Peyer's patch (tissue), 4 donors: Measurements from ENCODE around the gene ECHDC3.

Experiments used
- POLR2A ChIP-seq, 2 donors: fragments of 450-650 bp; IDR thresholded peaks; one replicate each; pipeline ENCODE4 v1.5.1; 2017; ENCODE audit warnings: antibody characterized with exemption in 2 of 2, mild to moderate bottlenecking in 2 of 2, moderate library complexity in 2 of 2
- TF ChIP-seq, protein P1 (sequence below), 6 experiments: fragments of 450-650 bp in 4 of 6; fragments of 200-600 bp in 2 of 6; sonication (generic) in 1 of 6; IDR thresholded peaks; one replicate each; pipeline ENCODE4 v1.5.1; 2017 to 2019; ENCODE audit warnings: antibody characterized with exemption in 6 of 6, mild to moderate bottlenecking in 3 of 6, moderate library complexity in 1 of 6

DNA sequence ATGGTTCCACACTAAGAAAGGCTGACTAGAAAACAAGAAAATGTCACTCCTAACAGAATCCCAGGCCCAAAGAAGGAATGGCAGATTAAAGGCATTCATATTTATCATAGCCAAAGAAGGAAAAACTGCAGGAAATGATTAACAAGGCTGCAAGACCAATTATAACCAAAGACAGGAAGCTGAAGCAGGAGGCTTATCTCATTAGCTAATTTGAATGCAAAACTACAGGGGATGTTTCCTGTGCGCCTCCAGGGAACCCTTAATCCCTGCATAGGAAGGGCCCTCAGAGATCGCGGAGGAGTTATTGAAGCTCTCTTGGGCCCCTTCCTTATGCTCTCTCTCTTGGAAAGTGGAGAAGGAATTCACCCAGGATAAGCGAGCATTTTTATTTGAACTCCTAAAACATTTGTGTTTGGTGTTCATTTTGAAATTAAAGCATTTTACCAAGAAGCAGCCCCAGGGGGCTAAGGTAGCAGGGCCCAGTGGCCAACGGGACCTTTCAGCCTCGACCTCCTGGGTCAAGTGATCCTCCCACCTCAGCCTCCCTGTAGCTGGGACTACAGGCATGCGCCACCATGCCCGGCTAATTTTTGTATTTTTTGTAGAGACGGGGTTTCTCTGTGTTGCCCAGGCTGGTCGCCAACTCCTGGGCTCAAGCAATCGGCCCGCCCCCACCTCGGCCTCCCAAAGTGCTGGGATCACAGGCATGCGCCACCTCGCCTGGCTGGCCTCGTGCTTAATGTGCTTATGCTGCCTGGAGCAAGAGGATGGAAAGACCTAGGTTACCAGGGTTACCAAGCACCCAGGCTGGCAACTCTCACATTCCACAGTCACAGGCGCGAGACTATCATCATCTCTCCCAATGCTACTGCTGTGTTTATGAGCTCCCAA, 56.9 kb downstream of the ECHDC3 start:
- TF ChIP-seq, protein P1, sequence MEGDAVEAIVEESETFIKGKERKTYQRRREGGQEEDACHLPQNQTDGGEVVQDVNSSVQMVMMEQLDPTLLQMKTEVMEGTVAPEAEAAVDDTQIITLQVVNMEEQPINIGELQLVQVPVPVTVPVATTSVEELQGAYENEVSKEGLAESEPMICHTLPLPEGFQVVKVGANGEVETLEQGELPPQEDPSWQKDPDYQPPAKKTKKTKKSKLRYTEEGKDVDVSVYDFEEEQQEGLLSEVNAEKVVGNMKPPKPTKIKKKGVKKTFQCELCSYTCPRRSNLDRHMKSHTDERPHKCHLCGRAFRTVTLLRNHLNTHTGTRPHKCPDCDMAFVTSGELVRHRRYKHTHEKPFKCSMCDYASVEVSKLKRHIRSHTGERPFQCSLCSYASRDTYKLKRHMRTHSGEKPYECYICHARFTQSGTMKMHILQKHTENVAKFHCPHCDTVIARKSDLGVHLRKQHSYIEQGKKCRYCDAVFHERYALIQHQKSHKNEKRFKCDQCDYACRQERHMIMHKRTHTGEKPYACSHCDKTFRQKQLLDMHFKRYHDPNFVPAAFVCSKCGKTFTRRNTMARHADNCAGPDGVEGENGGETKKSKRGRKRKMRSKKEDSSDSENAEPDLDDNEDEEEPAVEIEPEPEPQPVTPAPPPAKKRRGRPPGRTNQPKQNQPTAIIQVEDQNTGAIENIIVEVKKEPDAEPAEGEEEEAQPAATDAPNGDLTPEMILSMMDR (IDR thresholded peaks at IDR 0.05): no peak
- TF ChIP-seq POLR2A (IDR thresholded peaks at IDR 0.05): no peak
